GM12878 (cell line): ENCODE results near the gene RPL34. TPM values are rescaled to one million over a fixed set of nuclear protein-coding genes. Genes with fewer than 3 reads are reported as not detected.

ENCODE experiments used
- ATF7 ChIP-seq: fragments of 450-650 bp; IDR thresholded peaks from 2 replicates; pipeline ENCODE4 v1.6.1; 2016; ENCODE audit warnings: low read depth, mild to moderate bottlenecking
- CHD2 ChIP-seq: IDR thresholded peaks from 2 replicates; pipeline ENCODE4 v1.6.1; 2011; ENCODE audit warnings: low read depth, low read length, improper control_type of control experiment, borderline replicate concordance
- HCFC1 ChIP-seq: fragments of 150-350 bp; IDR thresholded peaks from 2 replicates; pipeline ENCODE4 v1.6.1; 2014; ENCODE audit warnings: low read length
- HDAC2 ChIP-seq: fragments of 200-600 bp; sonication (generic); IDR thresholded peaks from 2 replicates; pipeline ENCODE4 v1.6.1; 2017
- MTA2 ChIP-seq: fragments of 450-650 bp; IDR thresholded peaks from 2 replicates; pipeline ENCODE4 v1.6.1; 2016; ENCODE audit warnings: low read depth, mild to moderate bottlenecking, moderate library complexity
- NBN ChIP-seq: fragments of 450-650 bp; IDR thresholded peaks from 2 replicates; pipeline ENCODE4 v1.6.1; 2016
- RCOR1 ChIP-seq: conservative IDR thresholded peaks from 2 replicates; pipeline ENCODE4 v1.6.1; 2012; ENCODE audit warnings: low read depth, low read length, improper control_type of control experiment
- SMC3 ChIP-seq: IDR thresholded peaks from 2 replicates; pipeline ENCODE4 v1.6.1; 2011; ENCODE audit warnings: low read length, improper control_type of control experiment, borderline replicate concordance
- STAT3 ChIP-seq: IDR thresholded peaks from 2 replicates; pipeline ENCODE4 v1.6.1; 2011; ENCODE audit warnings: low read depth, low read length, improper control_type of control experiment
- TBL1XR1 ChIP-seq: IDR thresholded peaks from 2 replicates; pipeline ENCODE4 v1.6.1; 2012; ENCODE audit warnings: low read depth, low read length, improper control_type of control experiment
- ZNF24 ChIP-seq: fragments of 450-650 bp; IDR thresholded peaks from 2 replicates; pipeline ENCODE4 v1.6.1; 2017; ENCODE audit warnings: antibody characterized with exemption, mild to moderate bottlenecking
- polyA plus RNA-seq, 11 experiments: library from polyadenylated mRNA; depleted of rRNA in 4 of 11; unstranded in 6 of 11; stranded (reverse) in 5 of 11; fragments of >200 nt; fragmentation: Nextera tagmentation in 4 of 11; fragmentation: Illumina TruSeq in 1 of 11; extraction: Ambion mirVana in 4 of 11; extraction: Trizol in 1 of 11; gene quantifications; 1 replicate in 1 of 11; 2 replicates in 10 of 11; pipeline versions ENCODE4 v1.2.1 to v1.2.3, GENCODE V29; 2011 to 2016; ENCODE audit warnings: inconsistent platforms in 2 of 11, missing spikeins in 2 of 11, low read depth in 1 of 11
- total RNA-seq, 4 experiments: library from RNA; depleted of rRNA in 3 of 4; stranded (reverse); fragments of >200 nt in 3 of 4; fragmentation: Illumina TruSeq in 1 of 4; extraction: Trizol in 1 of 4; gene quantifications; 2 replicates each; pipeline versions ENCODE4 v1.2.1 to v1.2.3, GENCODE V29; 2013 to 2021
- TF ChIP-seq, protein P1 (sequence below): fragments of 450-650 bp; IDR thresholded peaks from 2 replicates; pipeline ENCODE4 v1.6.1; 2016; ENCODE audit warnings: mild to moderate bottlenecking
- TF ChIP-seq, protein P2 (sequence below): fragments of 450-650 bp; IDR thresholded peaks from 2 replicates; pipeline ENCODE4 v1.6.1; 2017; ENCODE audit warnings: borderline replicate concordance
- TF ChIP-seq, protein P3 (sequence below): IDR thresholded peaks from 2 replicates; pipeline ENCODE4 v1.6.1; 2011; ENCODE audit warnings: mild to moderate bottlenecking, low read depth, low read length, moderate library complexity; ENCODE audit not compliant: insufficient replicate concordance
- TF ChIP-seq, protein P4 (sequence below): IDR thresholded peaks from 2 replicates; pipeline ENCODE4 v1.6.1; 2011; ENCODE audit warnings: low read depth, mild to moderate bottlenecking, low read length, moderate library complexity, borderline replicate concordance; ENCODE audit errors: extremely low read depth
- TF ChIP-seq, protein P5 (sequence below): fragments of 450-650 bp; IDR thresholded peaks from 2 replicates; pipeline ENCODE4 v1.6.1; 2017; ENCODE audit warnings: mild to moderate bottlenecking, moderate library complexity
- TF ChIP-seq, protein P6 (sequence below): fragments of 450-650 bp; IDR thresholded peaks from 2 replicates; pipeline ENCODE4 v1.6.1; 2017; ENCODE audit warnings: mild to moderate bottlenecking, low read depth, inconsistent platforms; ENCODE audit not compliant: poor library complexity, severe bottlenecking

RPL34 gene
- total and polyA plus RNA-seq, 10 of the 15 experiments (the other 5 are each of a cell fraction or from before 2014, with no cell fraction given), result 1,792 to 6,697 (median 2,464) TPM

DNA sequence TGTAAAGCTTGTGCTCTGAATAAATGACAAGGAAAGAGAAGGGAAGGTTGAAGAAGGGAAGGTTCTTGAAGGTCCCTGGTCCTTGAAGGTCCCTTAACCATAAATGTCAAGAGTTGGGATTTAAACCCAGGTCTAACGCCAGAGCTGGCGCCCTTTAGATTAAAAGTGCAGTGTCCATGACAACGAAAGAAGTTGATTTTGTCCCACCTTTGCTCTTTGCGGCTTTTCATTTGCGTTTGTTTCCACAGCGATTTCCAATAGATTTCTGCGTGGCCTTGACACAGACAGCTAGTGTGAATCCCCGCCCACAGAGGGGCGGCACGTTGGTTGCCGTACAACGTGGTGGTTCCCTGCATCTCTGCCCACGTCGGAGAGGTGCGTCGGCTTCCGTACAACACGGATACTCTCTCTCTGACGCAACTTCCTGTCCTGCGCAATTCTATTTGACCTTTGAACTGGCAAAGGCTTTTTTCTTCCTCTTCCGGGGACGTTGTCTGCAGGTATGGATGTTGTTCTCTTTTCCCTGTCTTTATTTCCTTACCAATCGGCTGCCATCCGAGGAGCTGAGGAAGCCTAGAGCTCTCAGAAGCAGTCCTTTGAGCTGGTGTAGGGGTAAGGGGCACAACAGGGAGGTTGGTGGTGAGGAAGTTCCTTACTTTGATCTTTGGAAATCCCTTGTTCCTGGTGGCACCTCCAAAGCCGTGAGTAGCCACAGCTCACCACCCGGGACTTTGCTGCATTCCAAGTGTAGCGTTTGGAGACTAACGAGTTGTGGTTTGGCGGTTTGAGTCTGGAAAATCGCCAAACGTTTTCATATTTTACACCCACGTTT is at the start of gene RPL34 (continued):
- TF ChIP-seq, protein P1, sequence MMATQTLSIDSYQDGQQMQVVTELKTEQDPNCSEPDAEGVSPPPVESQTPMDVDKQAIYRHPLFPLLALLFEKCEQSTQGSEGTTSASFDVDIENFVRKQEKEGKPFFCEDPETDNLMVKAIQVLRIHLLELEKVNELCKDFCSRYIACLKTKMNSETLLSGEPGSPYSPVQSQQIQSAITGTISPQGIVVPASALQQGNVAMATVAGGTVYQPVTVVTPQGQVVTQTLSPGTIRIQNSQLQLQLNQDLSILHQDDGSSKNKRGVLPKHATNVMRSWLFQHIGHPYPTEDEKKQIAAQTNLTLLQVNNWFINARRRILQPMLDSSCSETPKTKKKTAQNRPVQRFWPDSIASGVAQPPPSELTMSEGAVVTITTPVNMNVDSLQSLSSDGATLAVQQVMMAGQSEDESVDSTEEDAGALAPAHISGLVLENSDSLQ, result peak; percentile 56; the same call in 1 of the 2 replicates
- TF ChIP-seq, protein P2, sequence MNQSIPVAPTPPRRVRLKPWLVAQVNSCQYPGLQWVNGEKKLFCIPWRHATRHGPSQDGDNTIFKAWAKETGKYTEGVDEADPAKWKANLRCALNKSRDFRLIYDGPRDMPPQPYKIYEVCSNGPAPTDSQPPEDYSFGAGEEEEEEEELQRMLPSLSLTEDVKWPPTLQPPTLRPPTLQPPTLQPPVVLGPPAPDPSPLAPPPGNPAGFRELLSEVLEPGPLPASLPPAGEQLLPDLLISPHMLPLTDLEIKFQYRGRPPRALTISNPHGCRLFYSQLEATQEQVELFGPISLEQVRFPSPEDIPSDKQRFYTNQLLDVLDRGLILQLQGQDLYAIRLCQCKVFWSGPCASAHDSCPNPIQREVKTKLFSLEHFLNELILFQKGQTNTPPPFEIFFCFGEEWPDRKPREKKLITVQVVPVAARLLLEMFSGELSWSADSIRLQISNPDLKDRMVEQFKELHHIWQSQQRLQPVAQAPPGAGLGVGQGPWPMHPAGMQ, result no peak
- TF ChIP-seq RCOR1 (peak; percentile 92; the same call in 1 of the 2 replicates), ZNF24 (0 out of 2 replicates have a peak, but pooled peaks have one; percentile 54), STAT3 (0 out of 2 replicates have a peak, but pooled peaks have one; percentile 2), ATF7 (peak; percentile 76), MTA2 (peak; percentile 93), CHD2 (peak; percentile 52), HDAC2 (no peak), NBN (peak; percentile 84), HCFC1 (peak; percentile 85), SMC3 (no peak), TBL1XR1 (peak; percentile 91)
- TF ChIP-seq, protein P3, sequence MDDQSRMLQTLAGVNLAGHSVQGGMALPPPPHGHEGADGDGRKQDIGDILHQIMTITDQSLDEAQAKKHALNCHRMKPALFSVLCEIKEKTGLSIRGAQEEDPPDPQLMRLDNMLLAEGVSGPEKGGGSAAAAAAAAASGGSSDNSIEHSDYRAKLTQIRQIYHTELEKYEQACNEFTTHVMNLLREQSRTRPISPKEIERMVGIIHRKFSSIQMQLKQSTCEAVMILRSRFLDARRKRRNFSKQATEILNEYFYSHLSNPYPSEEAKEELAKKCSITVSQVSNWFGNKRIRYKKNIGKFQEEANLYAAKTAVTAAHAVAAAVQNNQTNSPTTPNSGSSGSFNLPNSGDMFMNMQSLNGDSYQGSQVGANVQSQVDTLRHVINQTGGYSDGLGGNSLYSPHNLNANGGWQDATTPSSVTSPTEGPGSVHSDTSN, result peak; percentile 39
- TF ChIP-seq, protein P4, sequence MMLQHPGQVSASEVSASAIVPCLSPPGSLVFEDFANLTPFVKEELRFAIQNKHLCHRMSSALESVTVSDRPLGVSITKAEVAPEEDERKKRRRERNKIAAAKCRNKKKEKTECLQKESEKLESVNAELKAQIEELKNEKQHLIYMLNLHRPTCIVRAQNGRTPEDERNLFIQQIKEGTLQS, result no peak
- TF ChIP-seq, protein P5, sequence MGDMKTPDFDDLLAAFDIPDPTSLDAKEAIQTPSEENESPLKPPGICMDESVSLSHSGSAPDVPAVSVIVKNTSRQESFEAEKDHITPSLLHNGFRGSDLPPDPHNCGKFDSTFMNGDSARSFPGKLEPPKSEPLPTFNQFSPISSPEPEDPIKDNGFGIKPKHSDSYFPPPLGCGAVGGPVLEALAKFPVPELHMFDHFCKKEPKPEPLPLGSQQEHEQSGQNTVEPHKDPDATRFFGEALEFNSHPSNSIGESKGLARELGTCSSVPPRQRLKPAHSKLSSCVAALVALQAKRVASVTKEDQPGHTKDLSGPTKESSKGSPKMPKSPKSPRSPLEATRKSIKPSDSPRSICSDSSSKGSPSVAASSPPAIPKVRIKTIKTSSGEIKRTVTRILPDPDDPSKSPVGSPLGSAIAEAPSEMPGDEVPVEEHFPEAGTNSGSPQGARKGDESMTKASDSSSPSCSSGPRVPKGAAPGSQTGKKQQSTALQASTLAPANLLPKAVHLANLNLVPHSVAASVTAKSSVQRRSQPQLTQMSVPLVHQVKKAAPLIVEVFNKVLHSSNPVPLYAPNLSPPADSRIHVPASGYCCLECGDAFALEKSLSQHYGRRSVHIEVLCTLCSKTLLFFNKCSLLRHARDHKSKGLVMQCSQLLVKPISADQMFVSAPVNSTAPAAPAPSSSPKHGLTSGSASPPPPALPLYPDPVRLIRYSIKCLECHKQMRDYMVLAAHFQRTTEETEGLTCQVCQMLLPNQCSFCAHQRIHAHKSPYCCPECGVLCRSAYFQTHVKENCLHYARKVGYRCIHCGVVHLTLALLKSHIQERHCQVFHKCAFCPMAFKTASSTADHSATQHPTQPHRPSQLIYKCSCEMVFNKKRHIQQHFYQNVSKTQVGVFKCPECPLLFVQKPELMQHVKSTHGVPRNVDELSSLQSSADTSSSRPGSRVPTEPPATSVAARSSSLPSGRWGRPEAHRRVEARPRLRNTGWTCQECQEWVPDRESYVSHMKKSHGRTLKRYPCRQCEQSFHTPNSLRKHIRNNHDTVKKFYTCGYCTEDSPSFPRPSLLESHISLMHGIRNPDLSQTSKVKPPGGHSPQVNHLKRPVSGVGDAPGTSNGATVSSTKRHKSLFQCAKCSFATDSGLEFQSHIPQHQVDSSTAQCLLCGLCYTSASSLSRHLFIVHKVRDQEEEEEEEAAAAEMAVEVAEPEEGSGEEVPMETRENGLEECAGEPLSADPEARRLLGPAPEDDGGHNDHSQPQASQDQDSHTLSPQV, result no peak
- TF ChIP-seq, protein P6, sequence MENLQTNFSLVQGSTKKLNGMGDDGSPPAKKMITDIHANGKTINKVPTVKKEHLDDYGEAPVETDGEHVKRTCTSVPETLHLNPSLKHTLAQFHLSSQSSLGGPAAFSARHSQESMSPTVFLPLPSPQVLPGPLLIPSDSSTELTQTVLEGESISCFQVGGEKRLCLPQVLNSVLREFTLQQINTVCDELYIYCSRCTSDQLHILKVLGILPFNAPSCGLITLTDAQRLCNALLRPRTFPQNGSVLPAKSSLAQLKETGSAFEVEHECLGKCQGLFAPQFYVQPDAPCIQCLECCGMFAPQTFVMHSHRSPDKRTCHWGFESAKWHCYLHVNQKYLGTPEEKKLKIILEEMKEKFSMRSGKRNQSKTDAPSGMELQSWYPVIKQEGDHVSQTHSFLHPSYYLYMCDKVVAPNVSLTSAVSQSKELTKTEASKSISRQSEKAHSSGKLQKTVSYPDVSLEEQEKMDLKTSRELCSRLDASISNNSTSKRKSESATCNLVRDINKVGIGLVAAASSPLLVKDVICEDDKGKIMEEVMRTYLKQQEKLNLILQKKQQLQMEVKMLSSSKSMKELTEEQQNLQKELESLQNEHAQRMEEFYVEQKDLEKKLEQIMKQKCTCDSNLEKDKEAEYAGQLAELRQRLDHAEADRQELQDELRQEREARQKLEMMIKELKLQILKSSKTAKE, result peak; percentile 52
